SK-N-SH (cell line): ENCODE data around the gene NGF. TPM values are rescaled to one million over a fixed set of nuclear protein-coding genes. Genes with fewer than 3 reads are reported as not detected.
A peak's percentile ranks its signal among the peaks of the same experiment; 100 is the strongest.

Source experiments
- CTCF ChIA-PET: fragments of 300-600, 350-600 bp; formaldehyde crosslinking; extraction: SDS; loops from one replicate; lab custom pipeline; 2021; lab: Yijun Ruan, JAX
- POLR2A ChIA-PET: fragments of 350-600 bp; sonication (Branson Sonifier 250); formaldehyde crosslinking; extraction: SDS; loops from one replicate; lab custom pipeline; 2020; ENCODE audit warnings: antibody characterized with exemption, inconsistent platforms; lab: Yijun Ruan, JAX
- DNase-seq: peaks from one replicate; pipeline ENCODE4 v3.0.0; 2012
- H2AFZ ChIP-seq: fragments of 200-600 bp; sonication (generic); 2 replicates; pipeline ENCODE4 v1.8.1; 2016; ENCODE audit warnings: antibody characterized with exemption, mild to moderate bottlenecking, low read depth
- H3F3A ChIP-seq: fragments of 200-600 bp; sonication (generic); replicated peaks from 2 replicates; pipeline ENCODE3; 2016; ENCODE audit warnings: antibody characterized with exemption, mild to moderate bottlenecking; ENCODE audit not compliant: insufficient read depth
- H3K27ac ChIP-seq, 2 experiments: fragments of 200-500 bp in 1 of 2; fragments of 200-600 bp in 1 of 2; sonication (Bioruptor generic) in 1 of 2; sonication (generic), shearing (Covaris generic) in 1 of 2; 2 replicates each; pipeline versions ENCODE4 v1.5.1 to v1.6.1; 2014 to 2016; ENCODE audit warnings: low read depth in 2 of 2, inconsistent platforms in 1 of 2, low read length in 1 of 2, mild to moderate bottlenecking in 1 of 2, mixed read lengths in 1 of 2
- H3K27me3 ChIP-seq: fragments of 200-600 bp; sonication (generic), shearing (Covaris generic); 2 replicates; pipeline ENCODE4 v1.6.1; 2016; ENCODE audit warnings: mixed run types; ENCODE audit not compliant: insufficient read depth
- H3K36me3 ChIP-seq, 2 experiments: fragments of 200-500 bp in 1 of 2; fragments of 200-600 bp in 1 of 2; sonication (Bioruptor generic) in 1 of 2; sonication (generic) in 1 of 2; replicated peaks in 1 of 2; 2 replicates each; pipeline versions ENCODE3 to v1.5.1; 2014 to 2016; ENCODE audit warnings: low read length in 1 of 2, mild to moderate bottlenecking in 1 of 2; ENCODE audit not compliant: insufficient read depth in 2 of 2, control insufficient read depth in 1 of 2
- H3K4me1 ChIP-seq, 2 experiments: fragments of 200-500 bp in 1 of 2; fragments of 200-600 bp in 1 of 2; sonication (Bioruptor generic) in 1 of 2; sonication (generic), shearing (Covaris generic) in 1 of 2; 2 replicates each; pipeline versions ENCODE4 v1.5.1 to v1.6.1; 2014 to 2016; ENCODE audit warnings: low read depth in 1 of 2, low read length in 1 of 2, mixed run types in 1 of 2; ENCODE audit not compliant: insufficient read depth in 2 of 2, control insufficient read depth in 1 of 2
- H3K4me2 ChIP-seq: fragments of 200-600 bp; sonication (generic), shearing (Covaris generic); 2 replicates; pipeline ENCODE4 v1.6.1; 2017; ENCODE audit warnings: mixed run types
- H3K4me3 ChIP-seq, 2 experiments: fragments of 200-500 bp in 1 of 2; fragments of 200-600 bp in 1 of 2; sonication (Bioruptor generic) in 1 of 2; sonication (generic), shearing (Covaris generic) in 1 of 2; 2 replicates each; pipeline versions ENCODE4 v1.5.1 to v1.8.1; 2014 to 2016; ENCODE audit warnings: low read depth in 2 of 2, inconsistent platforms in 1 of 2, low read length in 1 of 2, mild to moderate bottlenecking in 1 of 2, mixed read lengths in 1 of 2, moderate library complexity in 1 of 2
- H3K79me2 ChIP-seq: fragments of 200-600 bp; sonication (generic); 2 replicates; pipeline ENCODE4 v1.8.1; 2017; ENCODE audit warnings: mild to moderate bottlenecking; ENCODE audit not compliant: insufficient read depth
- H3K9ac ChIP-seq: fragments of 200-600 bp; sonication (generic); 2 replicates; pipeline ENCODE4 v1.6.1; 2017; ENCODE audit warnings: mixed run types
- H3K9me2 ChIP-seq: fragments of 200-600 bp; sonication (generic); 2 replicates; pipeline ENCODE4 v1.6.1; 2017; ENCODE audit warnings: mixed run types
- H3K9me3 ChIP-seq: fragments of 200-600 bp; sonication (generic); 2 replicates; pipeline ENCODE4 v1.6.1; 2017; ENCODE audit warnings: mixed run types, mild to moderate bottlenecking, moderate library complexity
- H4K20me1 ChIP-seq: fragments of 200-600 bp; sonication (generic); 2 replicates; pipeline ENCODE4 v1.6.1; 2017; ENCODE audit warnings: mild to moderate bottlenecking, mixed run types; ENCODE audit not compliant: insufficient read depth
- CTCF ChIP-seq: fragments of 200-600 bp; sonication (generic); IDR thresholded peaks from 2 replicates; pipeline ENCODE4 v1.6.1; 2017; ENCODE audit warnings: antibody characterized with exemption, mild to moderate bottlenecking, moderate library complexity
- ELF1 ChIP-seq: IDR thresholded peaks from 2 replicates; pipeline ENCODE4 v1.4.0; 2012
- EP300 ChIP-seq, 2 experiments: IDR thresholded peaks; 2 replicates each; pipeline versions ENCODE4 v1.4.0 to v1.6.1; 2012; ENCODE audit warnings: borderline replicate concordance in 1 of 2, low read depth in 1 of 2, low read length in 1 of 2
- FOXM1 ChIP-seq: IDR thresholded peaks from 2 replicates; pipeline ENCODE4 v1.4.0; 2012; ENCODE audit warnings: low read depth, mild to moderate bottlenecking
- GABPA ChIP-seq: IDR thresholded peaks from 2 replicates; pipeline ENCODE4 v1.4.0; 2012; ENCODE audit warnings: low read depth, mild to moderate bottlenecking
- IRF3 ChIP-seq: fragments of 150-350 bp; IDR thresholded peaks from 2 replicates; pipeline ENCODE4 v1.6.1; 2016; ENCODE audit warnings: mild to moderate bottlenecking, low read depth, low read length
- MEF2A ChIP-seq: IDR thresholded peaks from 2 replicates; pipeline ENCODE4 v1.4.0; 2012; ENCODE audit warnings: low read depth, borderline replicate concordance
- MXI1 ChIP-seq: IDR thresholded peaks from 2 replicates; pipeline ENCODE4 v1.6.1; 2012; ENCODE audit warnings: mild to moderate bottlenecking, low read depth, low read length, improper control_type of control experiment
- NFIC ChIP-seq: IDR thresholded peaks from 2 replicates; pipeline ENCODE4 v1.4.0; 2012; ENCODE audit warnings: borderline replicate concordance
- POLR2AphosphoS5 ChIP-seq: IDR thresholded peaks from 2 replicates; pipeline ENCODE4 v1.6.1; 2012; ENCODE audit warnings: low read depth, low read length
- RAD21 ChIP-seq: IDR thresholded peaks from 2 replicates; pipeline ENCODE4 v1.6.1; 2012; ENCODE audit warnings: mild to moderate bottlenecking, low read length
- RCOR1 ChIP-seq: fragments of 150-350 bp; IDR thresholded peaks from 2 replicates; pipeline ENCODE4 v1.6.1; 2017; ENCODE audit warnings: antibody characterized with exemption, low read length
- RFX5 ChIP-seq: IDR thresholded peaks from 2 replicates; pipeline ENCODE4 v1.6.1; 2012; ENCODE audit warnings: mild to moderate bottlenecking, improper control_type of control experiment, low read length
- SIN3A ChIP-seq: IDR thresholded peaks from 2 replicates; pipeline ENCODE4 v1.6.1; 2012; ENCODE audit warnings: low read depth, mild to moderate bottlenecking, low read length, moderate library complexity, borderline replicate concordance
- TAF1 ChIP-seq: IDR thresholded peaks from 2 replicates; pipeline ENCODE4 v1.6.1; 2012; ENCODE audit warnings: low read depth, mild to moderate bottlenecking, low read length, moderate library complexity, borderline replicate concordance
- TEAD4 ChIP-seq: IDR thresholded peaks from 2 replicates; pipeline ENCODE4 v1.4.0; 2012; ENCODE audit warnings: mild to moderate bottlenecking, borderline replicate concordance; ENCODE audit not compliant: insufficient read depth
- USF2 ChIP-seq: fragments of 150-350 bp; IDR thresholded peaks from 2 replicates; pipeline ENCODE4 v1.6.1; 2017; ENCODE audit warnings: antibody characterized with exemption, low read length, low read depth, borderline replicate concordance
- WGBS: methylation state at CpG from one replicate; pipeline ENCODE4 v1.1.6; 2017; ENCODE audit warnings: low lambda C conversion rate; 5-methylcytosine and 5-hydroxymethylcytosine counted together
- polyA plus RNA-seq, 3 experiments: library from polyadenylated mRNA; depleted of rRNA; stranded (reverse); fragments of >200 nt; gene quantifications; 2 replicates each; pipeline ENCODE4 v1.2.3, GENCODE V29; 2012
- TF ChIP-seq, protein P1 (sequence below): IDR thresholded peaks from 2 replicates; pipeline ENCODE4 v1.6.1; 2012; ENCODE audit warnings: mild to moderate bottlenecking, low read depth, low read length, moderate library complexity

The NGF gene
- polyA plus RNA-seq, 1 of the 3 experiments (the other 2 are of a cell fraction): 75.8 TPM

- Histone ChIP-seq H2AFZ (no peak overlapping the region; the same call in 1 of the 2 replicates), H3K27me3 (no peaks in the 10 kb centered on the region), H3K9me3 (no peaks in the 10 kb centered on the region), H3K27ac (peak overlapping the region; percentile 61 to 94), H3K4me1 (peaks cover 10 to 27% of the 10 kb centered on the region in 2 experiments; a peak in 3 of 4 replicates), H3K4me2 (peak overlapping the region; percentile 63; the same call in 1 of the 2 replicates), H3K36me3 (no peaks in the 10 kb centered on the region), H3K9me2 (no peaks in the 10 kb centered on the region), H3K4me3 (no peak overlapping the region), H3K79me2 (no peaks in the 10 kb centered on the region), H4K20me1 (no peaks in the 10 kb centered on the region), H3F3A (no peaks in the 10 kb centered on the region), H3K9ac (no peak overlapping the region)
- TF ChIP-seq TAF1 (no peak), RAD21 (no peak), MXI1 (no peak), TEAD4 (no peak), MEF2A (peak; percentile 66; the same call in 1 of the 2 replicates), POLR2AphosphoS5 (no peak), IRF3 (no peak)
- DNase-seq: peak; percentile 57
- POLR2A ChIA-PET: no interaction called here
- 65% methylated on average over 7 of the region's 7 CpGs for WGBS
- CTCF ChIA-PET: interaction anchor here (1.1 to 4.2 kb wide), 9 partner anchors 10 to 226 kb away, joined by 3 to 26 read pairs (median 5); no protein-coding TSS in a partner anchor
These were observed 26.2 kb upstream of the NGF start for GRCh38 chr1:115364046-115364779.

DNA sequence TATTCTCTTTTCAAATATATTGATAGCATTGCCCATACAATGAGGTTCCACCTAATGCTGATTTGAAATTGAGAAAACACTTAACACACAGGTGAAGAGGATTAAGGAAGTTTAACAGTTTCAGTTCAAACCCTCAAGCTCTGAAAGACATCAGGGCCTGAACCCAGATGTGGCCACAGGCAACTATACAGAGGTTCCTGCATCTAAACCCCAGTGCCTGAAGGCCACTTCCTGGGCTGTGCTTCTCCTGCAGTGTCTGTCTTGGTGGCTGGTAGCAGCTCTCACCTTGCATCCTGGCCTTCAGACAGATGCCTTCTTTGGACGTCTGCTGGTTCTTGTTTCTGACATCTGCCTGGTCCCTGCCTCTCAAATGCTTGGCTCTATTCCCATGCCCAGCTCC lies 25.1 kb upstream of the NGF start:
- Histone ChIP-seq H3K79me2 (no peaks in the 10 kb centered on the region), H3K27me3 (no peaks in the 10 kb centered on the region), H3K9me3 (no peaks in the 10 kb centered on the region), H3K27ac (peak overlapping the region in 1 of 2 experiments; percentile 94; a peak in 2 of 4 replicates), H3K36me3 (no peaks in the 10 kb centered on the region), H3K4me3 (no peak overlapping the region), H3K9me2 (no peaks in the 10 kb centered on the region), H3F3A (no peaks in the 10 kb centered on the region), H3K9ac (no peak overlapping the region), H3K4me2 (no peak overlapping the region), H2AFZ (no peak overlapping the region), H3K4me1 (peaks cover 10 to 27% of the 10 kb centered on the region in 2 experiments; a peak in 3 of 4 replicates), H4K20me1 (no peaks in the 10 kb centered on the region)
- TF ChIP-seq SIN3A (no peak), RCOR1 (no peak), MEF2A (no peak), CTCF (no peak), USF2 (no peak), TAF1 (no peak), EP300 (IDR thresholded peaks at IDR 0.05; ENCODE audit: borderline replicate concordance in 1 of 2, low read depth in 1 of 2, low read length in 1 of 2) (no peak), NFIC (no peak), RFX5 (no peak), FOXM1 (no peak), ELF1 (no peak), GABPA (no peak)
- TF ChIP-seq, protein P1, sequence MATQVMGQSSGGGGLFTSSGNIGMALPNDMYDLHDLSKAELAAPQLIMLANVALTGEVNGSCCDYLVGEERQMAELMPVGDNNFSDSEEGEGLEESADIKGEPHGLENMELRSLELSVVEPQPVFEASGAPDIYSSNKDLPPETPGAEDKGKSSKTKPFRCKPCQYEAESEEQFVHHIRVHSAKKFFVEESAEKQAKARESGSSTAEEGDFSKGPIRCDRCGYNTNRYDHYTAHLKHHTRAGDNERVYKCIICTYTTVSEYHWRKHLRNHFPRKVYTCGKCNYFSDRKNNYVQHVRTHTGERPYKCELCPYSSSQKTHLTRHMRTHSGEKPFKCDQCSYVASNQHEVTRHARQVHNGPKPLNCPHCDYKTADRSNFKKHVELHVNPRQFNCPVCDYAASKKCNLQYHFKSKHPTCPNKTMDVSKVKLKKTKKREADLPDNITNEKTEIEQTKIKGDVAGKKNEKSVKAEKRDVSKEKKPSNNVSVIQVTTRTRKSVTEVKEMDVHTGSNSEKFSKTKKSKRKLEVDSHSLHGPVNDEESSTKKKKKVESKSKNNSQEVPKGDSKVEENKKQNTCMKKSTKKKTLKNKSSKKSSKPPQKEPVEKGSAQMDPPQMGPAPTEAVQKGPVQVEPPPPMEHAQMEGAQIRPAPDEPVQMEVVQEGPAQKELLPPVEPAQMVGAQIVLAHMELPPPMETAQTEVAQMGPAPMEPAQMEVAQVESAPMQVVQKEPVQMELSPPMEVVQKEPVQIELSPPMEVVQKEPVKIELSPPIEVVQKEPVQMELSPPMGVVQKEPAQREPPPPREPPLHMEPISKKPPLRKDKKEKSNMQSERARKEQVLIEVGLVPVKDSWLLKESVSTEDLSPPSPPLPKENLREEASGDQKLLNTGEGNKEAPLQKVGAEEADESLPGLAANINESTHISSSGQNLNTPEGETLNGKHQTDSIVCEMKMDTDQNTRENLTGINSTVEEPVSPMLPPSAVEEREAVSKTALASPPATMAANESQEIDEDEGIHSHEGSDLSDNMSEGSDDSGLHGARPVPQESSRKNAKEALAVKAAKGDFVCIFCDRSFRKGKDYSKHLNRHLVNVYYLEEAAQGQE: no peak
- DNase-seq: no peak
- WGBS: 89% methylated on average over 1 of the region's 1 CpG
- CTCF ChIA-PET: interaction anchor here (1.2 to 4.2 kb wide), 4 partner anchors 9 to 225 kb away, joined by 3 to 26 read pairs (median 11); no protein-coding TSS in a partner anchor
- POLR2A ChIA-PET: no interaction called here
